NCI-H2107 treated with DMSO at 0.1 percent for 48 hours (cell line): ENCODE results near the gene KCNQ1OT1.
"Not testable (repeated sequence)": the region's sequence is repeated elsewhere in the genome, so short reads cannot be mapped to it uniquely, and the experiment has no call there.

Experiments
- DNase-seq: peaks from one replicate; lab custom pipeline; 2025; ENCODE audit not compliant: unreplicated experiment; lab: John Stamatoyannopoulos, UW

Gene KCNQ1OT1

DNA sequence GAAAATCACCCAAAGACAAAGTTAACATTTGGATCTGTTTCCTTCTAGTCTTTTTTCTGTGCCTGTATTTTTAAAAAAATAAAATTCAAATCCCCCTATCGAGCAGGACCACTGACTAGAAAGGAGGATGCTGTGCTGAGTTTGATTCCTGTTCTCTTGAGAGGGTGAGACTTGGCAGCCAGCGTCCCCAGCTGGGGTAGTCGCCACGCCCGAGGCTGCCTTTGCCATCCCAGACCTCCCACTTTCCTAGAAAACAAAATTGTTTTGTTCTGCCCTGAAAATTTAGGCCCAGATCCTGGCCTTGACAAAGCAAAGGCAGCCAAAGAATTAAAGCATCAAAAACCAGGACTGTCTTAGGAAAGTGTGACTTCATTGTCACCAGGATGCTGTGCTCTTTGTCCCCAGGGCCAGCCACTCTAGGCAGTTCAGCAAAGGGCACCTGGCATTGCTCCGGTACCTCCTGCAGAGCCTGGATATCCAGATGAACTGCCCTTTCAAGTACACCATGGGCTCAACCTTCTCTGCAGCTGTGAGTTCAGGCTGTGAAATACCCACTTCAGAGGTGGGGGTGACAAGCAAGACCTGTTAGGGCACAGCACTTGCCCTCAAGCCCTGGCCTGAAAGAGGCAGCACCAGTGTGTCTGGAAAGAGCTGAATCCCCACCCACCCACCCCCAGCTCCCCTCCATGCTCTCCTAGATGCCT lies 44.6 kb downstream of the KCNQ1OT1 start:
- DNase-seq, result no peak

DNA sequence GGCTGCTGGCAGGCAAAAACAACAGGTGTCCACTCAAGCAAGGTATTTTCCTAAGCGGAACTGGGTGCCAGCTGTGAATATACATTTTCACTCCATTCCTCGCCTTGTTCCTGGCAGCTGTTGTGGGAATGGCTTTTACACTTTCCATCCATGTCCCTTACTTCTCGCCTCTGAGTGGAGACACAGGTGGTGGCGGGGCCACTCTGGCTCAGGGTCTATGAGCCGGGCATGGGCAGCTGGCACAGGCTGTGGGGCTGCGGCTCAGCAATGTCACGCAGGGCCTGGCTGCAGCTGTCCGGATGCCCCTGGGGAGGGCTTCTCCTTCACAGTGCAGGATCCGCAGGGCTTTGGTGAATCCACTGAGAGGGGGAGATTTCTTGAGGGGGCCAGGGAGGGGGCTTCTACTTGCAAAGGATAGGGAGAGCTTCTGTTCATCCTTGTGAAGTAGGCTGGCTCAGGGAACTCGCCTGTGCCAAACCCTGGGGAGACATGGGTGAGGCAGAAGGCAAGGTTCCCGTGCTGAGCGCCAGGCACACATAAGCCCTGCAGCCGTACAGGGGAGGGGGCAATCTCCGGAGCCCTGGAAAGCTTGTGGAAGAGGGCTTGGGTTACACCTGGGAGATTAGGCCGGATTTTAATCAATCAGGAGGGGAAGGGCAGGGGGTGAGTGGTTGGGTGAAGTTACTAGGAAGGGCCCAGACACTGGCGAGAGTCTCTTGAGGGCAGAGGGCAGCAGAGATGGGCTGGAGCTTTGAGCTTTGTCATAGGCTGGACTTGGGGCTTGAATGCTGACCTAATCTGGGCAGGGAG lies 45.7 kb downstream of the KCNQ1OT1 start:
- peak; percentile 9 for DNase-seq

DNA sequence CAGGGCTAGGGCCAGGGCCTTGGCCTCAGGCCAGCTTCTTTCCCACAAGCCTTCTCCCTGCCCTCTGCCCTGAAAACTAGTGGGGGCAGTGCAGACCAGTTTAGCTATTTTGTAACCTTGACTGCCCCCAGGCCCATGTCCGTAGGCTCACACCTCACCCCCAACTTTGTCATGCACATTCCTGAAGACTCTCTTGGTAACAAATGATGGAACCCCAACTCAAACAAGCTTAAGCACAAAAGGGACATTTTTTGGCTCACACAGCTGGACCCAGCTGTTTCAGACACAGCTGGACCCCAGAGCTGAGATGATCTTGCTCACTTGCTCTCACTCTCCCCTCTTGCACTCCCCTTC lies 46.6 kb downstream of the KCNQ1OT1 start:
- no peak for DNase-seq

DNA sequence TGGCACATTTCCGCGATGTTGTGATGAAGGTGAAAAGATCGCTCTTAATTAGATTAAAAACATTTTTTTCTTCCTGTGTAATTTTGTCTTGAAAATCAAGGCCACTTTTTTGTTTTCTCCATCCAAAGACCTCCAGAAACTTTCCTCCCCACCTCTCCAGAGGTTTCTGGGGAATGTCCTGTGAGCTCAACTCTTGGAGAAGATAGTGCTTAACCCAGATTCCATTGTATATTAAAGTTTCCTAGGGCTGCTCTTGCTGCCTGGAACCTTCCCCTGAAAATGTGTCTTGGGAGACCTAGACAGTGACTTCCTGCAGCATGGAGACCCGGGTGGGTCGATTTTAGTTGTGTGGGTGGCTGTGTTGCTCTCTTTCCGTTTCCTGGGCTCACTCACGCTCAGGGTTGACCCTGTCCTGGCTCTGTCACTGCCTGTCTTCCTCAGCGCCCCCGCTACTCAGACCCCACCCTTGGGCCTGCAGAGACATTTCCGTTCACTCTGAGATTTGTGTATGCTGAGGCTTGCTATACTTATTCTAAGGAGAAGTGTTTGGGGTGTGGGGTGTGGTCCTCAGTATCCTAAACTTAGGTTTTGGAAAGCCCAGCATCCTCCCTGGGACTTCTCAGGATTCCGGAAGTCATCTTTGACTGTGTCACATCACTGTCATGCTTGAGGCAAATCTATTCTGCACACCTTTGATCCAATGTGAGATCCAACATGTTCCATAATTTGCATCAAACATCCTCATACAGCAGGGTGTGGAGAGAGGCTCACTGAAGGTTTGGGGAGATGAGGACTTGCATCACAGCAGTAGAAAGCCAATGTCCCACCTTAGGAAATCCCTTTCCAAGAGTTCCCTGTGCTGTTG lies 47.2 kb downstream of the KCNQ1OT1 start:
- DNase-seq, result no peak

DNA sequence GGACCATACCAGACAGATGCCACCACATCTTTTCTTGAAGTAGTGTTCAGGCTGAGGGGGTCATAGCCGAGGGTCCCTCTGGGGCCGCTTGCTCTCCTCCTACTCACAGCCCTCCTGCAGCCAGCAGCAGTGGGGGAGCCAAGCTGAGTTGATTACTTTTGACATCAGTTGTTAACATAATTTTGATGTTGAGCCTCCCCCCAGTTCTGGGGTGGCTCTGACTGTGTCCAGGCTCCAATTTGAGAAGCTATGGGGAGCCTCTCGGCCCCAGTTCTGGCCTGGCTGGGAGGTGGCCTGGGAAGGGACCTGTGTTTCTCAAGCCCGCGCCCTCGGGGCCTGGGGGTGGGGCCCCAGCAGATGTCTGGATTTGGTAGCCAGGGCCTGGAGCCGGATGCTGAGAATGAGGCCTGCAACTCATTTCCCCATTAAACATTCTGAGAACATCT lies 47.9 kb downstream of the KCNQ1OT1 start:
- DNase-seq, result no peak

DNA sequence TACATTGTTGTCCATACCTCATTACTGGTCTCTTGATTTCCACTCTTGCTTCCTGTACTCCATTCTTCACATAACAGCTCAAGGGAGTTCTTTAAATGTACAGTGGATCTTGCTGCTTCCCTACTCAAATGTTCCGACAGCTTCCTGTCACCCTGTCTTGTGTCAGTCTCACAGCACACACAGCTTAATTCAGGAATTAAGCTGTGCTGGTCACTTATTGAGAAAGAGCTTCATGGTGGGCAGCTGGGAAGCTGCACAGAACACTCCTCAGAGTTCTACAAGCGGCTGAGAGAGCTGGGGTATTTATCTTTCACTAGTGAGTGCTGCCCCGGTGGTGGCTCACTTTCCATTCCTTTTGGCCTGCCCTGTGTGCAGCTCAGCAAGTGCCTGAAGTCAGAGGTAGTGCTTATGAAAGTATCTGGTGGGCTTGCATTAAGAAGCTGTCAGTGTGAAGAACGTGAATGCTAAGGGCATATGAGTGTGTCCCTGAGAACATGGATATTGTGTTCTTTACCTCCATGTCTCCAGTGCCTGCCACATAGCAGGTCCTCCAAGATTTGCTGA lies 48.7 kb downstream of the KCNQ1OT1 start:
- DNase-seq, result no peak

DNA sequence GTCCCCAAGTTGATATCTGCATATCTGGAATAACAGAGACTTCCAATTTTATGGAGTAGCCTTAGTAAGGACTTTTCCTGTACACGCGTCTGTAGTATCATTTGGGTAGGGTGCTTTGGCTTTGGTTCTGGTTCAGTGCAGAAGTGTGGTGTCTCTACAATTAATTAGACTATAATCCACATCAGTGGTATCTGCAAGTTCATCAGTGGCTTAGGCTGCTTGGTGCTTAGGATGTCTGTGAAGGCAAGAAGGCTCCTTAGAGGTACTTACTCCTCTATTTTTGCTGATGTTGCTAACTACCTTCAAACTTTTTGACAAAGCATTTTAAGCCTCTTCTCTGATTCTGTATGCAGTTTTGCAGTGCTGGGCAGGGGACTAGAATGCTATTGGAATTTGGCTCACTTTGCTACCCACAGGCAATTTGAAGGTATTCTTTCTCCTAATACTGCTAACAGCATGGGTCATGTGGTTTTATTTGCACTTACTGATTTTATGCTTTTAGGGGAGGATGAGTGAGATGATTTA lies 49.4 kb downstream of the KCNQ1OT1 start:
- DNase-seq, result no peak

DNA sequence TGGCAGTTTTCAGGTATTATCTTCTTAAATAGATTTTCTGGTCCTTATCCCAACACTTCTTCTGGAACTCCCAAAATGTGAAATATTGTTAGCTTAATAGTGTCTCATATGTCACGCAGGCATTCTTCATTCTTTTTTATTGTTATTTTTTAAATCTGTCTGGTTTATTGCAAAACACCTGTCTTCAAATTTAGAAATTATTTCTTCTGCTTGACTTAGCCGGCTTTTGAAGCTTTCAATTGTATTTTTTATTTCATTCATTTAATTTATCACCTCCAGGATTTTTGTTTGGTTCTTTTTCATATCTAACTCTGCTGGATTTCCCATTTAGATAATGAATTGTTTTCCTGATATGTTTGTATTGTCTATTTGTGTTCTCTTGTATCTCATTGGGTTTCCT lies 49.9 kb downstream of the KCNQ1OT1 start:
- no peak for DNase-seq

DNA sequence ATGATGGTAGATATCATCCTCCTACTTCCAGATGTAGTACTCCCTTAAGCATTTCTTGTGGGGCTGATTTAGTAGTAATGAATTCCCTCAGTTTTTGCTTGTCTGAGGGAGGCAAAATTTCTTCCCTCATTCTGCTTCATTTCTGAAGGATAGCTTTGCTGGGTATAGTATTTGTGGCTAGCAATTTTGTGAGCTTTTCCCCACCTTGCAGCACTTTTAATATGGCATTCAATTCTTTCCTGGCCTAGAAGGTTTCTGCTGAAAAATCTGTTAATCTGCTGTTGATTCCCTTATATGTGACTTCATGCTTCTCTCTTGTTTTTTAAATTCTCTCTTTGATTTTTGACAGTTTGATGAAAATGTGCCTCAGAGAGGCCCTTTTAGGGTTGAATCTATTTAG lies 50.4 kb downstream of the KCNQ1OT1 start:
- DNase-seq, result no peak

DNA sequence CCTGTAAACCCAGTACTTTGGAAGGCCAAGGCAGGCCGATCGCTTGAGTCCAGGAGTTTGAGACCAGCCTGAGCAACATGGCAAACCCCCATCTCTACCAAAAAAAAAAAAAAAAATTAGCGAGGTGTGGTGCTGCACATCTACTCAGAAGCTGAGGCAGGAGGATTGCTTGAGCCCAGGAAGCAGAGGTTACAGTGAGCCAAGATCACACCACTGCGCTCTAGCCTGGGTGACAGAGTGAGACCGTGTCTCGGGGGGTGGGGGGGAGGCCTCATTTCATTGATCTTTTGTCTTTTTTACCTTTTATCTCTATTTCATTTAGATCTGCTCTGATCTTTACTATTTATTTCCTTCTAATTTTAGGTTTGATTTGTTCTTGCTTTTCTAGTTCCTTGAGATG lies 51.8 kb downstream of the KCNQ1OT1 start:
- DNase-seq, result no peak

DNA sequence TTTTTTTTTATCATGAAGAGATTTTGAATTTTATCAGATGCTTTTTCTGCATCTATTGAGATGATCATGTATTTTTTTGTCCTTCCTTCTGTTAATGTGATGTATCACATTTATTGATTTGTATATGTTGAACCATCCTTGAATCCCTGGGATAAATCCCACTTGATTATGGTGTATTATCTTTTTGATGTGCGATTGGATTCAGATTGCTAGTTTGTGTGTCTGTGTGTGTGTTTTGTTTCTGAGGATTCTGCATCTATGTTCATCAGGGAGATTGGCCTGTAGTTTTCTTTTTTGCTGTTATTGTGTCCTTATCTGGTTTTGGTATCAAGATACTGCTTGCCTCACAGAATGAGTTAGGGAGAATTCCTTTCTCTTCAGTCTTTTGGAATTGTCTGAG lies 52.6 kb downstream of the KCNQ1OT1 start:
- no peak for DNase-seq

DNA sequence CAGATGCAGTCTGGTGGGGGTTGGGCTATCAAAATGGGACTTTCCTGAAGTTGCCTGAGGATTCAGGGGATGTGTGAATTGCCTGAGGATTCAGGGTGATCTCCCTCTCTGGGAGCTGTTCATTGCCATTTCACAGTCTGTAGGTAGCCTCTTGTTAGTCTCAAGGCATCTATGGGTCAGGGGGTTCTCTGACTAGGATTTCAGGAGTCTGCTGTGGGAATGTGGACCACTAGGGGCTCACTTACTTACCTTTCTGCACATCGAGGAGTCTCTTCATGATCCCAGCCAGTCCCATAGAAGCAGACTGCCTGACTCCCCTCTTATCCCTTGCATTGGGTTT lies 54.0 kb downstream of the KCNQ1OT1 start:
- DNase-seq, result no peak

DNA sequence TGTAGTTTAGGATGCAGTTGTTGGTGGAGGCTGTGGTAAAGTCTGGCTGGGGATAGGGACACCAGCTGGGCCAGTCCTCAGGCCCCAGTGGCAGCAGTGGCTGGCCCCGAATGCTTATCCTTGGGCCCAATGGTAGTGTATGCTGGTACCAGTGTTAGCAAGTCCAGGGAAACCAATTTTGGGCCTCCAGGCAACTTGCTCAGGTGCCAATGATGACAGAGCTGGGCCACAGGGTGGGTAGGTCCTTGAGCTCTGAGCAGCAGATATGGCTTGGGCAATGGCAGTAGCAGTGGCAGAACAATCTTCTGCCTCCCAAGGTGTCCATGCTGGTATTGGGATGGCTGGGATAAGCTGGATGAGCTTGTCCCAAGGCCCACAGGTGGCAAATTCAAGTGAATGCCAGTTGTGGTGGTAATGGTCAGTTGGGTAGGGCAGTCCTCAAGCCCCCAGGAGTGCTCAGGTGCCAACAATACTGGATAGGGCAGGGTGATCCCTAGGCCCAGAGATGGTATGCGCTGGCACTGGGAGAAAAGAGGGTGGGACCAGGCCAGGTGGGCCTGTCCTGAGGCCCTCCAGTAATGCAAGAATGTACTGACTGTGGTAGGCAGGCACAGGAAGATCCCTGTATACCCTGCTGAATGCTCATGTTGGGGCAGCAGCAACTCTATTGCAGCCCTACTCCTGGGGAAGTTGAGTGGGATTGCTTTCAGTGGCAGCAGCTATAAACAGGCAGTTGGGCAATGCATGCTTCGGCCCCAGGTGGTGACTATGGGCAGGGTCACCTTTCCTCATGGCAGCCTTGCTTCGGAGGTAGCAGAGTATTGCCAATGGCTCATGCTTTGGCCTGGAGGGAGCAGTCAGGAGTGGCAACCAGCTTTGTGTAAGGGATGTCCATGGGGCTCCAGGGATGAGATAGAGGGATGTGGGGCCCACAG lies 54.7 kb downstream of the KCNQ1OT1 start:
- no peak for DNase-seq

DNA sequence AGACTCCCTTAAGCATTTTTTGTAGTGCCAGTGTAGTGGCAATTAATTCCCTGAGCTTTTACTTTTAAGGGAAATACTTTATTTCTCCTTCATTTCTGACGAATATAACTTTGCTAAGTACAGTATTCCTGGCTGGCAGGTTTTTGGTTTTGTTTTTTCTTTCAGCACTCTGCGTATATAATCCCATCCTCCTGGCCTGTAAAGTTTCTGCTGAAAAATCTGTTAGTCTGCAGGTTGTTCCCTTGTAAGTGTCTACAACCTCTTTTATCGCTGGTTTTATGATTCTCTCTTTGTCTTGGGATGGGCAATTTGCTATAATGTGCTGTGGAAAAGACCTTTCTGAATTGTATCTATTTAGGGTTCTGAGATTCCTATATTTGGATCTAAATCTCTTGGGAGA lies 56.0 kb downstream of the KCNQ1OT1 start:
- no peak for DNase-seq

DNA sequence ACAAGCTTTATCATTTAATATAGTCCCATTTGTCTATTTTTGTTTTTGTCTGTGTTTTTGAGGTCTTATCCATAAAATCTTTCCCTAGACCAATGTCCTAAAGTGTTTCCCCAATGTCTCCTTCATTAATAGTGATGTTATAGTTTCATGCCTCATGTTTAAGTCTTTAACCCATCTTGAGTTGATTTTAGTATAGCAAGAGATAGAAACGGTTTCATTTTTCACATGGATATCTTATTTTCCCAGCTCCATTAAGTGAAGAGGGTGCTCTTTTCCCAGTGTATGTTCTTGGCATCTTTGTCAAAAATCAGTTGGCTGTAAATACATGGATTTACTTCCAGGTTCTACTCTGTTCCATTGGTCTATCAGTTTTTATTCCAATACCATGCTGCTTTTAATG lies 58.2 kb downstream of the KCNQ1OT1 start:
- DNase-seq, result no peak

DNA sequence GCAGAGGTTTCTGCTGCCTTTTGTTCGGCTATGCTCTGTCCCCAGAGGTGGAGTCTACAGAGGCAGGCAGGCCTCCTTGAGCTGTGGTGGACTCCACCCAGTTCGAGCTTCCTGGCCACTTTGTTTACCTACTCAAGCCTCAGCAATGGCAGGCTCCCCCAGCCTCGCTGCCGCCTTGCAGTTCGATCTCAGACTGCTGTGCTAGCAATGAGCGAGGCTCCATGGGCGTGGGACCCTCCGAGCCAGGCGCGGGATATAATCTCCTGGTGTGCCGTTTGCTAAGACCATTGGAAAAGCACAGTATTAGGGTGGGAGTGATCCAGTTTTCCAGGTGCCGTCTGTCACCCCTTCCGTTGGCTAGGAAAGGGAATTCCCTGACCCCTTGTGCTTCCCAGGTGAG lies 60.0 kb downstream of the KCNQ1OT1 start:
- DNase-seq, result not testable (repeated sequence)

DNA sequence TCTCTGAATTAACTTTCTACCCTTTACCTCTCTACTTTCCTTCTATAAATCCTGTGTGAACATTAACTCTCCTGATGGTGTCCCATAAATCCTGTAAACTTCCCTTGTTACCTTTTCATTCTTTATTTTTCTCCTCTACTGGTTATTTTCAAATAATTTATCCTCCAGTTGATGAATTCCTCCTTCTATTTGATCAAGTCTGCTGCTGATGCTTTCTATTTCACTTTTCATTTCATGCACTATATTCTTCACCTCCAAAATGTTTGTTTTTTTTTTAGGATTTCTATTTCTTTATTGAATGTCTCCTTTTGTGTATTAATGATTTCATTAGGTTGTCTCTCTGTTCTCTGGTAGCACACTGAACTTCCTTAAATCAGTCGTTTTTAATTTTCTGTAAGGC lies 68.6 kb downstream of the KCNQ1OT1 start:
- DNase-seq, result no peak

DNA sequence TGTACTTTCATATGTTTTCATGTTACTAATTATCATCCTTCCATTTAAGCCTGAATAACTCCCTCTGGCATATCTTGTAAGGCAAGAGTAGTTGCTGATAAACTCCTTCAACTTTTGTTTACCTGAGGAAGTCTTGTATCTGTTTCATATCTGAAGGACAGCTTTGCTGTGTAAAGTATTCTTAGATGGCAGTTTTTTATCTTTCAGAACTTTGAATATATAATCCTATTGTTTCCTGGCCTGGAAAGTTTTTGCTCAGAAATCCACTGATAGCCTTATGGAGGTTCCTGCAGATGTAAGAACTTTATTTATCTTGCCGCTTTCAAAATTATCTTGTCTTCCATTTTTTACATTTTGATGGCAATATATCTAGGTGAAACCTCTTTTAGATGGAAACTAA lies 69.1 kb downstream of the KCNQ1OT1 start:
- no peak for DNase-seq

DNA sequence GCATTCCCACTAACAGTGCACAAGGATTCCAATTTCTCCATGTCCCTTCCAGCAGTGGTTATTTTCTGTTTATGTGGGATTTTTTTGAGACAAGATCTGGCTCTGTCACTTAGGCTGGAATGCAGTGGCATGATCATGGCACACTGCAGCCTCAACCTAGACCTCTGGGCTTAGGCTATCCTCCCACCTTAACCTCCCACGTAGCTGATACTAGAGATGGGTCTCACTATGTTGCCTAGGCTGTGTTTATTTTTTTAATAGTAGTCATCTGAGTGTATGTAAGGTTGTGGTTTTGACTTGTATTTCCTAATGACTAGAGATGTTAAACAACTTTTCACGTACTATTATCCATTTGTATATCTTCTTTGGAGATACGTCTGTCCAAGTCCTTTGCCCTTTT lies 74.6 kb downstream of the KCNQ1OT1 start:
- no peak for DNase-seq

DNA sequence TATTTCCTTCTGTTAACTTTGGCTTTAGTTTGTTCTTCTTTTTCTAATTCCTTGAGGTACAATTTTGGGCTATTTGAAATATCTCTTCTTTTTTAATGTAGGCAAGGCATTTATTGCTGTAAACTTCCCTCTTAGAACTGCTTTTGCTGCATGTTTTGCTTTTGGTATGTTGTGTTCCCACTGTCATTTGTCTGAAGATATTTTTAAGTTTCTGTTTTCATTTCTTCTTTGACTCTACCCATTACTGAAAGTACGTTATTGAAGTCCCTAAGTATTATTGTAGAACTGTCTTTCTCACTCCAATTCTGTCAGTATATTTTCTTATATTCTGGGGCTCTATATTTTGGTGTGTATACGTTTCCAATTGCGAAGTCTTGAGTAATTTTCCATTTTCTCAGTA lies 77.9 kb downstream of the KCNQ1OT1 start:
- no peak for DNase-seq
